Activated CD8-positive, alpha-beta T cell treated with anti-CD3 and anti-CD28 coated beads for 36 hours (primary cell): ENCODE data around the gene GPX6. TPM values are rescaled to one million over a fixed set of nuclear protein-coding genes. Genes with fewer than 3 reads are reported as not detected.
"Not testable (repeated sequence)": the region's sequence is repeated elsewhere in the genome, so short reads cannot be mapped to it uniquely, and the experiment has no call there.

Source experiments
- ATAC-seq: fragments of 200-7000 bp; cut with Tn5 transposase; one replicate; pipeline ENCODE4 v1.10.0; 2021; ENCODE audit warnings: mild to moderate bottlenecking, moderate library complexity
- CTCF ChIA-PET: fragments of 350-600 bp; sonication (Branson Sonifier 250); formaldehyde crosslinking; loops from one replicate; lab custom pipeline; 2021; ENCODE audit warnings: antibody characterized with exemption; lab: Charles Lee
- POLR2A ChIA-PET: fragments of 350-600 bp; sonication (Branson Sonifier 250); formaldehyde crosslinking; loops from one replicate; lab custom pipeline; 2021; ENCODE audit warnings: antibody characterized with exemption; lab: Charles Lee
- DNase-seq: peaks from one replicate; pipeline ENCODE4 v3.0.0-alpha.2; 2020
- H3K27ac Mint-ChIP-seq: one replicate; pipeline ENCODE4 v1.8.0; 2021; ENCODE audit warnings: mild to moderate bottlenecking, mixed read lengths
- H3K27me3 Mint-ChIP-seq: one replicate; pipeline ENCODE4 v1.8.0; 2021; ENCODE audit warnings: mixed read lengths
- H3K36me3 Mint-ChIP-seq: one replicate; pipeline ENCODE4 v1.8.0; 2021; ENCODE audit warnings: low read depth, mixed read lengths
- H3K4me1 Mint-ChIP-seq: one replicate; pipeline ENCODE4 v1.8.0; 2021; ENCODE audit warnings: low read depth, mixed read lengths
- H3K4me3 Mint-ChIP-seq: one replicate; pipeline ENCODE4 v1.8.0; 2021; ENCODE audit warnings: mild to moderate bottlenecking, moderate library complexity, mixed read lengths
- H3K9me3 Mint-ChIP-seq: one replicate; pipeline ENCODE4 v1.8.0; 2021; ENCODE audit warnings: mixed read lengths
- CTCF ChIP-seq: fragments of 200-600 bp; IDR thresholded peaks from one replicate; pipeline ENCODE4 v1.8.0; 2022; ENCODE audit warnings: antibody characterized with exemption, mild to moderate bottlenecking
- intact Hi-C: fragments of 100-400 bp; cut with micrococcal nuclease; formaldehyde crosslinking; loops from one replicate; pipeline ENCODE4 v1.10.0; 2022
- total RNA-seq, 2 experiments: library from RNA; stranded (reverse); gene quantifications; one replicate each; pipeline ENCODE4 v1.2.3, GENCODE V29; 2021

GPX6 gene
- total RNA-seq, 2 experiments from 2014 or later, result not detected

GRCh38 chr6:28511628-28512300 lies 3.8 kb downstream of the GPX6 start:
- Mint-ChIP-seq H3K27me3 (peaks cover 20% of the 10 kb centered on the region), H3K27ac (no peak overlapping the region), H3K4me1 (peaks cover 5% of the 10 kb centered on the region), H3K4me3 (no peak overlapping the region), H3K36me3 (no peaks in the 10 kb centered on the region), H3K9me3 (no peaks in the 10 kb centered on the region)
- CTCF ChIA-PET, result no interaction called here
- ATAC-seq, result no peak
- POLR2A ChIA-PET, result no interaction called here
- intact Hi-C loops, result no loop called here
- TF ChIP-seq CTCF, result no peak
- DNase-seq, result no peak

- CTCF ChIA-PET, result no interaction called here
Observed at GRCh38 chr6:28506807-28507475, 8.7 kb downstream of the GPX6 start.

GRCh38 chr6:28505733-28506132 lies 9.9 kb downstream of the GPX6 start:
- ChIA-PET CTCF (interaction anchor here (1.1 to 1.2 kb wide), 2 partner anchors 81 to 95 kb away, joined by 3 read pairs; a partner anchor contains a TSS), POLR2A (interaction anchor here (1.1 kb wide), 1 partner anchor 10 kb away, joined by 3 read pairs; no protein-coding TSS in a partner anchor)
- ATAC-seq, result no peak

More at GRCh38 chr6:28506807-28507475, 8.7 kb downstream of the GPX6 start:
- H3K36me3 Mint-ChIP-seq, result no peaks in the 10 kb centered on the region
- no peak overlapping the region for H3K27ac Mint-ChIP-seq
- POLR2A ChIA-PET, result no interaction called here
- H3K27me3 Mint-ChIP-seq, result peaks cover 8% of the 10 kb centered on the region
- no peak for DNase-seq
- intact Hi-C loops, result no loop called here
- ATAC-seq, result no peak
- H3K9me3 Mint-ChIP-seq, result no peaks in the 10 kb centered on the region
- TF ChIP-seq CTCF, result no peak
- H3K4me3 Mint-ChIP-seq, result no peak overlapping the region
- peaks cover 5% of the 10 kb centered on the region for H3K4me1 Mint-ChIP-seq

GRCh38 chr6:28502709-28503305 lies 12.8 kb downstream of the GPX6 start:
- CTCF ChIA-PET, H3K4me1 Mint-ChIP-seq, H3K27ac Mint-ChIP-seq, intact Hi-C loops, DNase-seq, POLR2A ChIA-PET, H3K9me3 Mint-ChIP-seq, ATAC-seq, H3K36me3 Mint-ChIP-seq, H3K4me3 Mint-ChIP-seq, H3K27me3 Mint-ChIP-seq: not testable (repeated sequence)

More at GRCh38 chr6:28505733-28506132, 9.9 kb downstream of the GPX6 start:
- Mint-ChIP-seq H3K4me3 (no peak overlapping the region), H3K27me3 (peaks cover 8% of the 10 kb centered on the region), H3K27ac (no peak overlapping the region), H3K9me3 (no peaks in the 10 kb centered on the region), H3K4me1 (peaks cover 5% of the 10 kb centered on the region), H3K36me3 (no peaks in the 10 kb centered on the region)
- intact Hi-C loops, result no loop called here
- no peak for TF ChIP-seq CTCF
- no peak for DNase-seq

- ATAC-seq, CTCF ChIA-PET, H3K4me1 Mint-ChIP-seq, DNase-seq, H3K27ac Mint-ChIP-seq, H3K27me3 Mint-ChIP-seq, intact Hi-C loops, H3K36me3 Mint-ChIP-seq, POLR2A ChIA-PET, H3K9me3 Mint-ChIP-seq, H3K4me3 Mint-ChIP-seq: not testable (repeated sequence)
Observed at GRCh38 chr6:28502136-28502535, 13.5 kb downstream of the GPX6 start.

- H3K9me3 Mint-ChIP-seq, result no peaks in the 10 kb centered on the region
- intact Hi-C loops, result no loop called here
- H3K36me3 Mint-ChIP-seq, result no peaks in the 10 kb centered on the region
- DNase-seq, result no peak
- CTCF ChIA-PET, result no interaction called here
- no peak for ATAC-seq
- peaks cover 8% of the 10 kb centered on the region for H3K27me3 Mint-ChIP-seq
- no peak for TF ChIP-seq CTCF
- H3K4me3 Mint-ChIP-seq, result no peak overlapping the region
- POLR2A ChIA-PET, result no interaction called here
- no peaks in the 10 kb centered on the region for H3K4me1 Mint-ChIP-seq
- no peak overlapping the region for H3K27ac Mint-ChIP-seq
Observed at GRCh38 chr6:28501259-28501658, 14.3 kb downstream of the GPX6 start.
